GM10266 (cell line): ENCODE data around the gene PRKCH.

Experiments used
- DNase-seq: peaks from one replicate; pipeline ENCODE4 v3.0.0; 2012; ENCODE audit errors: extremely low spot score
- CTCF ChIP-seq: IDR thresholded peaks from 2 replicates; pipeline ENCODE4 v1.5.1; 2012; ENCODE audit warnings: mild to moderate bottlenecking, low read depth; ENCODE audit not compliant: control insufficient read depth, insufficient read depth; ENCODE audit errors: missing control alignments

PRKCH gene

DNA sequence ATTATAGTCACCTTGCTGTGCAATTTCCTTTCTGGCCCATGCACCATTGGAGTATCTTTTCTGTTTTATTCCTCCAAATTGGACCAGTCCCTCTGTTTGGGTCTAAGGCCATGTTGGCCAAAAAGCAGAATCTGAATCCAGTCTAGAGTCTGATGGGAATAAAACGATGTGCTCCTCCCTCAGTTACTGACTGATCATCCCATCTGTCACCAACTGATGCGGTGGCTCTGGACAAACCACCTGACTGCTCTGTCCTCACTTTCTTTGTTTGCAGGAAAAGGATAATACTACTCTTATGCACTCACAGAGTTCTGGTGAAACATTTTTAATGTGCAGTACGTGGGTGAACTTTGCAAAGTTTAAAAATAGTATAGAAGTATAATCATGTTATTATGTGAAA lies 253.7 kb downstream of the PRKCH start:
- DNase-seq, result no peak
- TF ChIP-seq CTCF, result no peak

DNA sequence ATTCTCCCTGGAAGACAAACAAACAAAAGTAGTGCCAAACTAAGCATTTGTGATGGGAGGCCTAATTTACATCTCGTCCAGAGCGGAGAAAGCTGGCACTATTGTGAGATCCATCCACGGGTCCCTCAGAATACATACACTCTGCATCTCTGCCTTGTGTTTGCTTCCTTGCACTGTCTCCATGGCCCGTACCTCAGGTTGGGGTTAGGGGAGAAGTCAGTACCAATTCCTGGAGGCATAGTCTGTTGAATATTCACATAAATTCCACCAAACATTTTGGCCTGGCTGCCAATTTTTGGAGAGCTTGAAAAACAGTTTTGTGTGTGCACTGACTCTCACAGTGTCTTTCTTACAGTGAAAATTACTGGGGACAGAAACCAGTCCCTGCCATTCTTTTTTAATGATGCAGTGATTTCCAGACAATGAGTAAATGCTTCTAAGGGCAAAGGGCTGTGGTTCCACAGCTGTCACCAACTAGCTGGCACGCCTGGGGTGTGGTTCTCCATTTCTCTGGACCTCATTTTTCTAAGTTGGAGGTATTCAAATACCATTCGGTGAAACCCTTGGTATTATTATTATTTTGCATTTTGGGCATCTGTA lies 254.3 kb downstream of the PRKCH start:
- no peak for TF ChIP-seq CTCF
- DNase-seq, result no peak

- DNase-seq, result no peak
- TF ChIP-seq CTCF, result no peak
Observed at GRCh38 chr14:61577506-61577931, 256.1 kb downstream of the PRKCH start.

- no peak for TF ChIP-seq CTCF
Observed at GRCh38 chr14:61578745-61579144, 257.4 kb downstream of the PRKCH start.

GRCh38 chr14:61581340-61581739 lies 260.0 kb downstream of the PRKCH start:
- TF ChIP-seq CTCF, result no peak
- no peak for DNase-seq

More at GRCh38 chr14:61578745-61579144, 257.4 kb downstream of the PRKCH start:
- no peak for DNase-seq

DNA sequence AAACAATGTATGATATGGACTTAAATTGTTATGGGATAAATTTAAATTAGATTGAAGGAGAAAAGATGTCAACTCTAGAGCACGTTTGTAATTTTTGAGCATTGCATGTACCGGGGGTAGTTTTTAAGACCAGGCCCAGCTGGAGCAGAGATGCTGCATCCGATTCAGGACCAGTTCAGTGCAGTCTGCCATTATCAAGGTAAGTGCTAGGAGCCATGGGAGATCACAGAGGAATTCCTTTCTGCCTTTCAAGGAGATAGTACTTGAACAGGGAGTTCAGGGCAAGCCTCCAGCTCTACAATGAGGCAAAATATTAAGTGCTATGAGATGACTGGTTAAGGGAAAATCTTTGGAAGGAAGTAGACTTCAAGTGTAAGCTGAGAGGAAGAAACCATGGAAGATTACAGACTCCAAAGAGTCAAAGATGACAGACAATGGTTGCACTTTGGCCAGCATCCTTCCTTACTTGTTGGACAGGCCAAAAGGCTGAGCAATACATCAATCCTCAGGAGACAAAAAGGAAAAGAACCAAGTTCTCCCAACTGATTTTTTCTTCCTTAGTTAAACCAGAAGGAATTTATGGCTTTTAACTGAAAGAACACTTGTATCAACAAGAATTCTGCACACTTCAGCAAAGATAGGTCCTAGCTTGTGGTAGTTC lies 260.7 kb downstream of the PRKCH start:
- no peak for DNase-seq
- TF ChIP-seq CTCF, result no peak

DNA sequence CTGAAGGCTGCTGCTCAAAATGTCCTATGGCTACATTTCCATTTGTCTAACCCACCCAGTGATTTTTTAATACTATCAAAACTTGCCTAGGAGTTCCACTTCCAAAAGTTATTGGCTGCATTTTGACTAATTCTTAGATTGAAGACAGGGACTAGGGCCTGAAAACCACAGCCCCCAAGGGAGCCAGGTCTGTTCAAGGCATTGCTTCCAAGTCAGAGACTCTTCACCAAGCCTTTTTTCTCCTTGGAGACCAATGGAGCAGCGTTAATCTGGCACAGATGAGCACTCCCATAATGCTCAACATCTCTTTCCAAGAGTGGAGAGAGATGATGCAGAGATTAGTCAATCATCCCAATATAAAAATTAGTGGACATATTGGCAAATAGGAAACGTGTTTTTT lies 261.4 kb downstream of the PRKCH start:
- DNase-seq, result no peak
- TF ChIP-seq CTCF, result no peak
